ENCODE measurements around the gene RAP2B. TPM values are rescaled to one million over a fixed set of nuclear protein-coding genes. Genes with fewer than 3 reads are reported as not detected.

The RAP2B gene
- total and polyA plus RNA-seq, 2 donors (not counting 3 experiments of a cell fraction or from before 2014, with no cell fraction given), result 8.3 to 27.5 TPM

DNA sequence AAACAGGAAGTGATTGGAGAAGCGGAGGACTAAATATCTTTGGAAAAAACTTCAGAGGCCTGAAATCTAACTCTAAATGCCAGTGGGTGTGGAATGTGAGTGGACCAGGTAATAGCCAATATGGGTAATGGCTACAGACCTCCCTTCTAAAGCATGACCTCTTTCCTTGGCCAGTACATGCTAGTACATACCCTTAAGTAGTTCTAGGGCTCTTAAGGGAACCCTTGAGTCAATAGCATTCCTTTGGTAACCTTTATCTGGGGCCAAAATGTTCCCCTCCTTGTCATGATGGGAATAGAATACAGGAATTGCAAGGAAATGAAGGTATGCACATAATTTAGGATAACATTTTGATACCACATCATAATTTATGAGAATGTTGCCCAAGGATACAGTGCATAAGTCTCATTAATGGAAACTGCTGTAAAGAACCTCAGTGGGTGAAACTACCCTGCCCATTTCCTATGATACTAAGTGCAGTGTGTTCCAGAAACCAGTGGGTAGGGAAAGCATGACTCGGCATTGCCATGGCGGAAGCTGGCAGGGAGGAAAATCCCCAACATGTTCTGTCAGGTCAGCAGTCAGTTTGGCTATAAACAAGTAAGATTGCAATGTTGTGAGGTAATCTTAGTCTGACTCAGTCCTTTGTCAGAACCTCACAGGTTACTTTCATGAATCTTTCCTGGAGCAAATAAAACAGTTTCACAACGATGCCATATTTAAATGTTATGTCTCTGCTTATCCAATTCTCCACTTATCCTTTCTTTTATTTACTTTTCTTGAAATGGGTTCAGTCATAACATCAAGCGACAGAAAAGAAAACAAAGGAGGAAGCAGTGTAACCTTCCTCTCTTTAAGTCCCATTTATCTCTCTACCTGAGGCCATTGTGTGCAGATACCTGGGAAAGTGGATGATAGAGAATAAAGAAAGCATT is 23.5 kb upstream of the RAP2B start:
- CTCF ChIA-PET, result no interaction called here
- POLR2A ChIA-PET, result no interaction called here
- no peaks in the 10 kb centered on the region for H3K27me3 ChIP-seq (ENCODE audit: control insufficient read depth in 2 of 2, insufficient read depth in 2 of 2, low read length in 2 of 2)
- H3K9ac ChIP-seq (replicated peaks; ENCODE audit: extremely low read depth, insufficient read depth, low read length), result peak overlapping the region; percentile 73
- H3K4me2 ChIP-seq (ENCODE audit: insufficient read depth, low read length), result peak overlapping the region; percentile 45
- peak; percentile 99 for FAIRE-seq
- H4K20me1 ChIP-seq (replicated peaks; ENCODE audit: control insufficient read depth, extremely low read depth, insufficient read depth, low read length), result no peaks in the 10 kb centered on the region
- peak overlapping the region; percentile 71 for H2AFZ ChIP-seq (ENCODE audit: low read depth, low read length)
- H3K9me1 ChIP-seq (replicated peaks; ENCODE audit: control insufficient read depth, extremely low read depth, insufficient read depth, low read length), result no peaks in the 10 kb centered on the region
- intact Hi-C loops (cut with micrococcal nuclease) (loop anchor here (1.0 kb wide), 3 partner anchors 24 to 86 kb away; partner anchors contain the start of gene RAP2B), dilution Hi-C loops (cut with MboI; ENCODE audit: extremely low pct_ligation_motif_present, low sequenced_read_pairs) (no loop called here)
- TF ChIP-seq POLR2A (IDR thresholded peaks at IDR 0.05; ENCODE audit: low read depth, low read length), result peak; percentile 49
- no peak for TF ChIP-seq EZH2 (IDR thresholded peaks at IDR 0.05; ENCODE audit: borderline replicate concordance, low read depth, low read length, severe bottlenecking)
- peak; percentile 11 for TF ChIP-seq GATA2 (IDR thresholded peaks at IDR 0.05; ENCODE audit: insufficient read depth, insufficient read length, low read depth, low read length)
- TF ChIP-seq, protein P1, sequence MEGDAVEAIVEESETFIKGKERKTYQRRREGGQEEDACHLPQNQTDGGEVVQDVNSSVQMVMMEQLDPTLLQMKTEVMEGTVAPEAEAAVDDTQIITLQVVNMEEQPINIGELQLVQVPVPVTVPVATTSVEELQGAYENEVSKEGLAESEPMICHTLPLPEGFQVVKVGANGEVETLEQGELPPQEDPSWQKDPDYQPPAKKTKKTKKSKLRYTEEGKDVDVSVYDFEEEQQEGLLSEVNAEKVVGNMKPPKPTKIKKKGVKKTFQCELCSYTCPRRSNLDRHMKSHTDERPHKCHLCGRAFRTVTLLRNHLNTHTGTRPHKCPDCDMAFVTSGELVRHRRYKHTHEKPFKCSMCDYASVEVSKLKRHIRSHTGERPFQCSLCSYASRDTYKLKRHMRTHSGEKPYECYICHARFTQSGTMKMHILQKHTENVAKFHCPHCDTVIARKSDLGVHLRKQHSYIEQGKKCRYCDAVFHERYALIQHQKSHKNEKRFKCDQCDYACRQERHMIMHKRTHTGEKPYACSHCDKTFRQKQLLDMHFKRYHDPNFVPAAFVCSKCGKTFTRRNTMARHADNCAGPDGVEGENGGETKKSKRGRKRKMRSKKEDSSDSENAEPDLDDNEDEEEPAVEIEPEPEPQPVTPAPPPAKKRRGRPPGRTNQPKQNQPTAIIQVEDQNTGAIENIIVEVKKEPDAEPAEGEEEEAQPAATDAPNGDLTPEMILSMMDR (IDR thresholded peaks at IDR 0.05; ENCODE audit: extremely low read depth in 1 of 2, insufficient read depth in 1 of 2, low read depth in 1 of 2, low read length in 2 of 2), result no peak
- TF ChIP-seq FOS (IDR thresholded peaks at IDR 0.05; ENCODE audit: borderline replicate concordance, insufficient read depth, low read length), result peak; percentile 90
- TF ChIP-seq MYC (IDR thresholded peaks at IDR 0.05; ENCODE audit: low read depth, low read length), result no peak
- TF ChIP-seq JUN (IDR thresholded peaks at IDR 0.05; ENCODE audit: borderline replicate concordance, insufficient read depth, insufficient read length, low read depth), result peak; percentile 93
- TF ChIP-seq, protein P2, sequence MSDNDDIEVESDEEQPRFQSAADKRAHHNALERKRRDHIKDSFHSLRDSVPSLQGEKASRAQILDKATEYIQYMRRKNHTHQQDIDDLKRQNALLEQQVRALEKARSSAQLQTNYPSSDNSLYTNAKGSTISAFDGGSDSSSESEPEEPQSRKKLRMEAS (IDR thresholded peaks at IDR 0.05; ENCODE audit: insufficient read depth, insufficient read length), result no peak
- peak; percentile 91 for TF ChIP-seq POLR2AphosphoS5 (IDR thresholded peaks at IDR 0.05; ENCODE audit: insufficient read depth, low read depth, low read length)
- no peaks in the 10 kb centered on the region for H3K9me3 ChIP-seq (replicated peaks; ENCODE audit: control insufficient read depth, insufficient read depth, low read length)
- no peaks in the 10 kb centered on the region for H3K36me3 ChIP-seq (ENCODE audit: control insufficient read depth in 2 of 2, extremely low read depth in 1 of 2, insufficient read depth in 2 of 2, low read length in 2 of 2)
- peak overlapping the region; percentile 97 for H3K27ac ChIP-seq (ENCODE audit: insufficient read depth, low read depth, low read length)
- H3K4me3 ChIP-seq (replicated peaks in 1 of 3; ENCODE audit: insufficient read depth in 1 of 3, low read depth in 1 of 3, low read length in 3 of 3), result no peak overlapping the region
- DNase-seq (ENCODE audit: low read depth, low spot score), result peak; percentile 97
- BruUV-seq (replicated peaks), result TSS peak; percentile 93
- peaks cover 30% of the 10 kb centered on the region for H3K4me1 ChIP-seq (ENCODE audit: control insufficient read depth, extremely low read depth, insufficient read depth, low read length)
- no peaks in the 10 kb centered on the region for H3K79me2 ChIP-seq (ENCODE audit: control insufficient read depth, insufficient read depth, low read length)

All from endothelial cell of umbilical vein (primary cell).